CD4-positive, alpha-beta T cell treated with Interleukin-4 for 1 hour (primary cell): ENCODE results near the gene CDH26.

ENCODE experiments used
- DNase-seq, 2 donors: peaks; one replicate each; pipeline ENCODE4 v3.0.0-alpha.2; 2020 to 2022

Gene CDH26

DNA sequence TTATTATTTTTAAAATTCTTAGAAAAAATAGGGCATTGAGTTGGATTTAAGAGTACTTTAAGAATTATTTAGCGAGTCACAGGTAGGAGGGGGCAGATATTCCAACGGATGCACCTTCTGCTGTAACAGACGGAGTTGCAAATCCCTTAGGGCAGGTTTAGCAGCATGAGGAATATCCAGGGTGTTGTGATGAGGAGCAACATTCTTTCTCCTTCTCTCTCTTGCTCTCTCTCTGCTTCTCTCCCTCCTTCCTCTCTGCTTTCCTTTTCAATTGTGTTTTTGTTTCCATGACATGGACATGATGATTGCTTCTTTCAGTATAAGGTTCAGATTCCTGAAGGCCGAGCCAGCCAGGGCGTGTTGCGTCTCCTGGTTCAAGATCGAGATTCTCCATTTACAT lies 28.9 kb downstream of the CDH26 start:
- no peak for DNase-seq

GRCh38 chr20:59988141-59988540 lies 29.9 kb downstream of the CDH26 start:
- DNase-seq: no peak

DNA sequence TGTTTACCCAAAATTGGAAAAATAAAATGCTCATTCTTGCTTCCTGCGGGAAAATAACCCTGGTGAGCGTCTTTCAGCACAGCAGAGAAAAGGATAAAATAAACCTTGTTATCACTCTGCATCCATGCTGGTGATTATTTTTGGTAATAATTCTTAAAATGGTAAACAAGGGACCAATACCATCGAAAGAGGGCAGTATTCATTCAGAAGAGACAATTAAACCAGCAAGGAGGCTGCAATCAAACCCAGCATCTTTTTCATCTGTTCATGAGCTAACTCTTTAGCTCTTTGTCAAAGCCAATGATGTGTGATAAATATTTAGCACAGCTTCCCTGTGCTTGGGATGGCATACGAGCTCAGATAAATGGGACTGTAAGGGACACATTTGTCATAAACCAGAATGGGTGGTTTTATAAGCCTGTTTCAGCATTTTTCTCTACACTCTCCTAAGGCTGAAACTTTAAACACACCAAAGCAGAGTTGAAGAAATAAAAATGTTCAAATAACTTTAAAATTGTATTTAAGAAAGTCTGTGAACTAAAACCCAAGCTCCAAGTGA lies 34.4 kb downstream of the CDH26 start:
- no peak for DNase-seq

DNA sequence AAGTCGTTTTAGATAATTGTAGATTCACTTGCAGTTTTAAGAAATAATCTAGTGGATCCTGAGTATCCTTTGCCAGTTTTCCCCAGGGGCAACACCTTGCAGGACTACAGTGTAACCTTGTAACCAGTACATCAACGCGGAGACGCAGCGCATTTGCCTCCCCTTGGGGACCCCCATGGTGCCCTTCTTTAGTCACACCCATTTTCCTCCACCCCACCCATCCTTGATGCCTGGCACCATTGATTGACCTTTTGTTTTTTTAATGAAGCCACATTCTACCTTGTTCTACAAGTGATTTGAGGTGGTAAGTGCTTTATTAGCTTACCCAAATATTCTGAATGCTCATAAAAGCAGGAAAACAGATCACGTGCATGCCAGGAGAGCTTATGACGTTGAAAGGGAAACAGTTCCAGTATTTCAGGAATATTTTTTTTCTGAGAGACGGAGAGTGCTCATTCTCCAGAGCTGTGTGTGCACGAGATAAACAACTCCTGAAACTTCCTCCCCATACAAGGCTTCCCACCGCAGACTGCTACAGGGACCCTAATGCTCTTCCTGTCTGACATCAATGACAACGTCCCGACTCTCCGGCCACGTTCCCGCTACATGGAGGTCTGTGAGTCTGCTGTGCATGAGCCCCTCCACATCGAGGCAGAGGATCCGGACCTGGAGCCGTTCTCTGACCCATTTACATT lies 35.7 kb downstream of the CDH26 start:
- no peak for DNase-seq

DNA sequence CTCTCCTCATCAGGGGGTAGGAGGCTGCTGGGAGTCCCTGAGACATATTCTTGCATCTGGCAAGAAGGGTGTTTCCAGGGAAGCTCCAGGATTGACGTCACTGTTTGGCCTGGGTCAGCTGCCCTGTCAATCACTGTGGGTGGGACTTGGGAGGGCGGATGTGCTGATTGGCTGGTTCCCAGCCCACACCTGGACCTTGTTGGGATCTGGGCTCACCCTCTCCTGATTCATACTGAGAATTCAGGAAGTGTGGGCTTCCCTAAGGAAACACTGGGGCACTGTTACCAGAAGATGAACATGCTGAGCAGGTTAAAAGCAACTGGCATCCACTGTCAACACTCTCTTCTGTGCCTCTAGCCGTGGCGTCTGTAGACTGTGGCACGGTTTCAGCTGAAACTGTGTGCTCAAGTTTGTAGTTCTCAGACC lies 36.5 kb downstream of the CDH26 start:
- peak in 1 of 2 donors; percentile 40 for DNase-seq

GRCh38 chr20:59996108-59996507 lies 37.9 kb downstream of the CDH26 start:
- no peak for DNase-seq

DNA sequence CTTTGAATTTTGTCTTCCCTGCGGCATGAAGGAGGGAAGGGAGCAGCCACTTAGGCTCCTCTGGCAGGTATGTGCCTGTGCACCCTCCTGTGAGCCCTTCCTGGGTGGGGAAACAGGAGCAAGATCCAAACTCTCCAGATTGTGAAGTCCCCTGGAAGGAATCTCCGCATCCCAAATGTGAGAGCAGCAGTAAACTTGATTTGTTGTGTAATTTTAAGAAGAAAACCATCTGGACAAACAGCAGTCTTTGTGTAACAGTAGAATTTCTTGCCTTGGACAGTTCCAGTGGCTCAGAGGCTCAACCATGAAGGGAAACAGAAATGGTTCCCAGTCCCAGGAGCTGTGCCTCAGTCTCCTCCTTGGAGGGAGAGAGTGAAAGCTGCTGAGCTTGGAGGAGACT lies 39.7 kb downstream of the CDH26 start:
- DNase-seq: no peak

- no peak for DNase-seq
Measured at GRCh38 chr20:59999502-59999901, 41.3 kb downstream of the CDH26 start.

GRCh38 chr20:60000271-60001042 lies 42.2 kb downstream of the CDH26 start:
- no peak for DNase-seq

DNA sequence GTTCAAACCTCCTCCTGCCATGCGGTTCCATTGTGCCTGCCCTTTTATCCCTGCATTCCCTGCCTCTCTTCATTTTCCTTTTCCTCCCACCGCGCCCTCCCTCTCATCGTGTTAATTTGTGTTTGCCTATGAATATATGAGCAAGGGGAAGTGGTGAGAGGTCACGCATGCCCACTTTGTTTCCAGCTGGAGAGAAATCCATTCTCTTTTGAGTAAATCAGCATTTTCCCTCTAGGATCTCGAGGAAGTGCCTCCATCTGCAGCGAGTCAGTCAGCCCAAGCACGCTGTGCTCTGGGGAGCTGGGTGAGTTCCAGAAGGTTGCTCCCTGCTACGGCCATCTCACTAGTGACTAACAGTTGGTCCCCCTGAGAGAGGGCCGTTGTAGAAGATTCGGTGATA lies 42.9 kb downstream of the CDH26 start:
- no peak for DNase-seq

DNA sequence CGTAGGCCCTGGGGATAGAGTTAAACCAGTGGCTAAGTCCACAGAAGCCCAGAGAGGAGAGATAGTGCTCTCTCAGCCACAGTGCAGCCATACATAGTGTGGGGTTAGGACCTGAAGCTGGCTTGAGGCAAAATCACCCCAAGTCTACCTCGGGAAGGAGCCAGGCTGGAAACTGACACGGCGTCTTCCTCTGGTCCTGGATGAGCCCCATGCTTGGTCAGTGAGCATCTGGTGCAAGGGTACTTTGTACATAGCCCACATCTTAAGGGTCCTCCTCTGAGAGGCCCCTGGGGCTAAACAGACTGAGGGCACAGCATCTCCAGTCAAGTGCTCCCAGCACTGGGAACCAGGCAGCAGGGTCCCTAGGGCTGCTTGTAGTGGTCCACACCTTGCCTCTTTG lies 45.6 kb downstream of the CDH26 start:
- DNase-seq: no peak

- no peak for DNase-seq
Measured at GRCh38 chr20:60006261-60006660, 48.0 kb downstream of the CDH26 start.

DNA sequence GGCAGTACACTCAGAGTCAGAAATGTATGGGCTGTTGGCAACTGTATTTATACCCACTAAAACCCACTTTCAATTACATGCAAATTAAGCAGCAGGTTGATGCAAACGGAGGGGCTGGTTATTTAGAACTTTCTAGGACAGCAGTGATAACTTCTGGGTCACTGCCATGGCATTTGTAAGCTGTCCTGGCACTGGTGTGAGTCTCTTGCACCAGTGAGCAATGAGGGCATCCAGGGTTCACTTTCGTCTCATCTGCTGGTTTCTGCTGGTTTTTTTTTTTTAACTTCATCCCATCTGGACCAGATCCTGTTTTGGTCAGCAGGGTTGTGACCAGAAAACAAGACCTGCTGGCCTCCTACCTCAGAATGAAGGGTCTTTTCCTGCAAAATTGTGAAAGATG lies 49.2 kb downstream of the CDH26 start:
- no peak for DNase-seq

- peak; percentile 15 to 53 for DNase-seq
Measured at GRCh38 chr20:60008130-60008808, 50.0 kb downstream of the CDH26 start.

DNA sequence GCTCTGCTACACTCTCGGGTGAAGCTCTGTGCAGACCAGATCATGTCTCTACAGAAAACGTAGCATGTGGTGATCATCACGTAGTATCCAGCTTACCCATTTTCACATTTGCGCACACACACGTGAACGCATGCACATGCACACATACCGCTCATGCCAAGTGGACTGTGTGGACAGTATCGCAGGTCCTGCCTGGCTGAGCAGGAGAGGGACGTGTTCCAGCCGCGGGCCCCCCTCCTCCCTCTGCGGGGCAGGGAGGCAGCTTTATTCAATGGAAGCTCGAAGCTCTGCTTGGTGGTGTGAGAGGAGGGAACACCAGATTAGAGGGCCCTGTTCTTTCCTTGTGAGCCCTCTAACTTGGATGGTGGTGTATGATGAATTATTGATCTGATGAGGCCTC lies 51.1 kb downstream of the CDH26 start:
- DNase-seq: no peak

DNA sequence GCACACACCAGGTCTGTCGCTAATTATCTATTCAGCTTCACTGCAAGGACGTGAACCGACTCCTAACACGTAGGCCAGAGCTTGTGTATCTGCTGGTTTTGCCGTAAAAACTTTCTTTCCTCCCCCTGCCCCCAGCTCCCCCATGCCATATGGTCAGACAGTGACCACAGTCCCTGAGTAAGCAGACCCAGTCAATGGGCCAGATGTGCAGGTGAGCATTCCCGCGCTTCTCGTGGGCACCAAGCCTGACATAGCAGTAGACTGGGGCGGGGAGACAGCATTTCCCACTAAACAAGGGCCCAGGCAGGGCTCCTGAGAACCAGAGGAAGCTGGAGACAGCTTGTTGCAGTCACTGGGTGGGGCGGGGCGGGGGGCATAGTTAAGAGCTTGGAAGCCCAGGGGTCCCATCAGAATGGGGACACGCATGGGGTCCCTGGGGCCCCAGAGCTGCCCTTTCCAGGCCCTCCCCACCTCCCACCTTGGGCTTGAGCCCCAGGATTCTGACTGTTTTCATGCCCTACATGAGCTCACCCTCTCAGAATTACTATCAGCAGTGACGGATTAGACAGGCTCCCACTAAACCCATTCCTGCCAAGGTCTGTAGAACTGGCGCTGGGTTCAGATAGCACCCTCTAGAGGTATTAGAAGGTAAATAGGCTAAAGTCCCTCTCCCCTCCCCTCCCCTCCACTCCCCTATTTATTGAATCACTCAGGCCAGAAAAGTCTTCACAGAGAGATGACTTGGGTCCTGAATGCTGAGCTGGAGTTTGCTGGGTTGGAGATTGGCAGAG lies 51.8 kb downstream of the CDH26 start:
- no peak for DNase-seq

- no peak for DNase-seq
Measured at GRCh38 chr20:60010689-60011458, 52.7 kb downstream of the CDH26 start.

GRCh38 chr20:60011512-60012507 lies 53.6 kb downstream of the CDH26 start:
- DNase-seq: no peak

DNA sequence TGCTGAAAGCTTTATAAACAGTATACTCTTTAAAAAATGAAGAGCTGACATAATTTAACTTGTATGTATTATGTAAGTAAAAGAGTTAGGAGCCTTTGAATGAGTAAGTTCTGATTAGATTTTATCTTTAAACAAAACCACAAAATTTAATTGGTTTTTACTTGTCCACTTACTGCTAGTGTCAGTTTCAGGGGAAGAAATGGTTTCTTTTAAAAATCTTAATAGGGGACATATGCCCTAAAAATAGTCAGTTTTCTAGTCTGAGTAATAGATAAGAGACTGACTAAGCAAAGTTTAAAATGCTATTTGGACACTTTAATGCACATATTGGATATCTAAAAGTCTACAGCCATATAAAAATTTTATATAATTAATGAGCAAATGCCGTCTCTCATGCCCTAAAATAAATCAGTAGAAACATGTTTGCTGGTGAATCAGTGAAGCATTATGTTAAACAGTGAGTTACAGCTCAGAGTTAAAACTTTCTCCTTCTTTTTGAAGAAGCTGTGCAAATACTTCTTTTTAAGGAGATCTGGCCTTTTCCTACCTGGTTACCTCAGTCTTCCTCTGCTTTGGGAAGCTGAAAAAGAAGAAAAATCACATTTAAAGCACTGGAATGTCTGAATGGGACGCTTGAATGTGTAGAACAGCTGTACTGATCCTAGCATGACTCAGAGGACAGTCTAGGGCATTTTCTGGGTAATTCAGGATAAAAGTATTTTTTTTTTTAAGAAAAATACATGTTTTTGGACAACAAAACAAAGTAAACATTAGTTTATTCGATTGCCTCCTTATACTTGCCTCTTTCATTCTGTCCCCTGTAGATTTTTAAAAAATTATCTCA lies 55.3 kb downstream of the CDH26 start:
- no peak for DNase-seq

DNA sequence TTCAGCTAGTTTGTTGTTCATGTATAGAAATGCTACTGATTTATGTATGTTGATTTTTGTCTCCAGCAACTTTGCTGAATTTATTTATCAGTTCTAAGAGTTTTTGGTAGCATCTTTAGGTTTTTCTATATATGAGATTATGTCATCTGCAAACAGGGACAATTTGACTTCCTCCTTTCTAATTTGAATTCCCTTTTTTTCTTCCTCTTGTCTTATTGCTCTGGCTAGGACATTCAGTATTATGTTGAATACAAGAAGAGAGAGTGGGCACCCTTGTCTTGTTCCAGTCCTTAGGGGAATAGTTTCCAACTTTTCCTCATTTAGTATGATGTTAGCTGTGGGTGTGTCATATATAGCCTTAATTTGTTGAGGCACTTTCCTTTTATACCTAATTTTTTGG lies 58.2 kb downstream of the CDH26 start:
- DNase-seq: no peak
